ENCODE results near the gene CRACDL.

CRACDL gene

GRCh38 chr2:98959810-98960507 is 23.9 kb upstream of the CRACDL start:
- no peak overlapping the region for H3K4me3 ChIP-seq (ENCODE audit: low read length in 2 of 2)
- H2BK120ac ChIP-seq (ENCODE audit: low read depth, low read length) = no peak overlapping the region
- H3K36me3 ChIP-seq (replicated peaks in 1 of 2; ENCODE audit: control insufficient read depth in 2 of 2, insufficient read depth in 2 of 2, low read length in 2 of 2) = no peaks in the 10 kb centered on the region
- no peak overlapping the region for H3K23ac ChIP-seq (ENCODE audit: low read depth, low read length, poor library complexity)
- H2AK5ac ChIP-seq (ENCODE audit: low read depth, low read length) = no peak overlapping the region
- no peaks in the 10 kb centered on the region for H3K4me1 ChIP-seq (ENCODE audit: control insufficient read depth in 2 of 2, insufficient read depth in 1 of 2, low read depth in 1 of 2, low read length in 2 of 2)
- H3K27me3 ChIP-seq (ENCODE audit: control insufficient read depth in 3 of 3, insufficient read depth in 3 of 3, low read depth in 1 of 3, low read length in 3 of 3) = no peaks in the 10 kb centered on the region
- H2AFZ ChIP-seq (ENCODE audit: low read length) = no peak overlapping the region
- H3K4ac ChIP-seq (ENCODE audit: low read length) = no peak overlapping the region
- H3K18ac ChIP-seq (ENCODE audit: low read length) = no peak overlapping the region
- H2BK15ac ChIP-seq (ENCODE audit: low read length) = no peak overlapping the region
- no peak overlapping the region for H2BK5ac ChIP-seq (ENCODE audit: low read length)
- H3K79me1 ChIP-seq (ENCODE audit: low read depth, low read length) = no peaks in the 10 kb centered on the region
- no peak for DNase-seq (ENCODE audit: low spot score)
- no peak overlapping the region for H2BK12ac ChIP-seq (ENCODE audit: low read length)
- no peaks in the 10 kb centered on the region for H3K9me3 ChIP-seq (replicated peaks in 1 of 2; ENCODE audit: control insufficient read depth in 2 of 2, insufficient read depth in 1 of 2, low read depth in 1 of 2, low read length in 2 of 2)
- no peak overlapping the region for H4K91ac ChIP-seq (ENCODE audit: low read depth, low read length, poor library complexity)
- no peak overlapping the region for H3K4me2 ChIP-seq (ENCODE audit: insufficient read depth, low read length, poor library complexity, severe bottlenecking)
- no peak overlapping the region for H3K9ac ChIP-seq (ENCODE audit: low read depth, low read length, poor library complexity)
- no CpG with 5 or more reads among the region's 7 CpGs for WGBS, 2 donors (ENCODE audit: extremely low coverage in 2 of 2, insufficient read length in 2 of 2, insufficient replicate concordance in 1 of 2)
- H3K27ac ChIP-seq (replicated peaks; ENCODE audit: low read length) = no peak overlapping the region
- H3K14ac ChIP-seq (ENCODE audit: low read length) = no peak overlapping the region
- H4K8ac ChIP-seq (ENCODE audit: low read depth, low read length) = no peak overlapping the region

DNA sequence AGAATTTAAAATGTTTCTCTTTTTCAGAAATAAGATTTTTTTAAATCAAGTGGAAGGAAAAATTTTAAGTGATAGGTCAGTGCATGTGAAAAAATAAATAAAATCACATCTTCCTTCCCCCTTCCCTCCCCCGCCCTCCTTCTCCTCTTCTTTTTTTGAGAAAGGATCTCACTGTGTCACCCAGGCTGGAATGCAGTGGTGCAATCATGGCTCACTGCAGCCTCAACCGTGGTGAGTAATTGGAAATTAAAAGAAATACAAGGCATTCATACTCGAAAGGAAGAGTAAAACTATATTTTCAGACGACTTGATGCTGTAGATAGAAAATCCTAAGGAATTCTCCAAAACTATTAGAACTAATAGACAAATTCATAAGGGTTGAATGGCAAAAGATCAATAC is 16.9 kb upstream of the CRACDL start:
- no peak for DNase-seq (ENCODE audit: low spot score)
- H3K4me2 ChIP-seq (ENCODE audit: insufficient read depth, low read length, poor library complexity, severe bottlenecking) = no peak overlapping the region
- no peak overlapping the region for H3K23ac ChIP-seq (ENCODE audit: low read depth, low read length, poor library complexity)
- no peak overlapping the region for H3K14ac ChIP-seq (ENCODE audit: low read length)
- WGBS, 2 donors (ENCODE audit: extremely low coverage in 2 of 2, insufficient read length in 2 of 2, insufficient replicate concordance in 1 of 2) = no CpG with 5 or more reads among the region's 4 CpGs
- H2BK12ac ChIP-seq (ENCODE audit: low read length) = no peak overlapping the region
- no peak overlapping the region for H2BK120ac ChIP-seq (ENCODE audit: low read depth, low read length)
- H2BK5ac ChIP-seq (ENCODE audit: low read length) = no peak overlapping the region
- H3K4me3 ChIP-seq (ENCODE audit: low read length in 2 of 2) = no peak overlapping the region
- no peak overlapping the region for H3K4ac ChIP-seq (ENCODE audit: low read length)
- H2BK15ac ChIP-seq (ENCODE audit: low read length) = no peak overlapping the region
- no peaks in the 10 kb centered on the region for H3K4me1 ChIP-seq (ENCODE audit: control insufficient read depth in 2 of 2, insufficient read depth in 1 of 2, low read depth in 1 of 2, low read length in 2 of 2)
- H3K79me1 ChIP-seq (ENCODE audit: low read depth, low read length) = no peaks in the 10 kb centered on the region
- no peak overlapping the region for H3K9ac ChIP-seq (ENCODE audit: low read depth, low read length, poor library complexity)
- H3K18ac ChIP-seq (ENCODE audit: low read length) = no peak overlapping the region
- no peaks in the 10 kb centered on the region for H3K9me3 ChIP-seq (replicated peaks in 1 of 2; ENCODE audit: control insufficient read depth in 2 of 2, insufficient read depth in 1 of 2, low read depth in 1 of 2, low read length in 2 of 2)
- no peaks in the 10 kb centered on the region for H3K36me3 ChIP-seq (replicated peaks in 1 of 2; ENCODE audit: control insufficient read depth in 2 of 2, insufficient read depth in 2 of 2, low read length in 2 of 2)
- H2AFZ ChIP-seq (ENCODE audit: low read length) = no peak overlapping the region
- no peak overlapping the region for H4K8ac ChIP-seq (ENCODE audit: low read depth, low read length)
- H4K91ac ChIP-seq (ENCODE audit: low read depth, low read length, poor library complexity) = no peak overlapping the region
- H2AK5ac ChIP-seq (ENCODE audit: low read depth, low read length) = no peak overlapping the region
- H3K27me3 ChIP-seq (ENCODE audit: control insufficient read depth in 3 of 3, insufficient read depth in 3 of 3, low read depth in 1 of 3, low read length in 3 of 3) = peaks cover 0 to 4% (median 0%) of the 10 kb centered on the region in 3 experiments
- no peak overlapping the region for H3K27ac ChIP-seq (replicated peaks; ENCODE audit: low read length)

DNA sequence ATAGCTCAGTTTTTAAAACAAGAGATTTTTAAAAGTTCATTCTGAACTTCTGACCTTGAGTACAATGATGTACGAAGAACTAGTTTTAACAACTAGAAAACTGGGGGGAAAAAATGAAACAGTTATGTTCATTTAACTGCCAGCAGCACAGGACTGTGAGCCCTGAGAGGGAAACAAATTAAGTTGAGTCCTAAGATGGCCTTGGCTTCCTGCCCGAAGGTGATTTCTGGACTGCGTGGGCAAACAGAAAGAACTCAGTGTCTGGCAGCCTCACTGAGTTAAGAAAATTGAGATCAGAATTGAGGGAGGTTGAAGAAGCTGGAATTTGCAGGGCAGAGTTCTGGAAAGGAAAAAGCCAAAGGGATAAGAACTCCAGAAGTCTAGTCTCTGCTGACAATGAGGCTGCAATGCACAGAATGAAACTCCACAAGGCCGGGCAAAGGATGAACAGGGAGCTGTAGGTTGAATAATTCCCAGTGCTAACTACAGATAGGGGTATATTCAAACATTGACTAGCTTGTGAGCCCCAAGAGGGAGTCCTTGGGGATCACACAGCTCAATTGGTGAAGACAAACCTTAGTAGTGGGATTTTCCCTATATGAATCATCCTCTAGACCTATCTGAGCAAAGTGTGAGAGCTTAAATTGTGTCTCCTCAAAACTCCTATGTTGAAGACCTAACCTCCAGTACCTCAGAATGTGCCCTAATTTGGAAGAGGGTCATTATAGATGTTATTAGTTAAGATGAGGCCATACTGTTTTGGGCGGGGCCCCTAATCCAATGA is 13.1 kb upstream of the CRACDL start:
- H2AFZ ChIP-seq (ENCODE audit: low read length) = no peak overlapping the region
- H2BK15ac ChIP-seq (ENCODE audit: low read length) = no peak overlapping the region
- no peak overlapping the region for H3K4me3 ChIP-seq (ENCODE audit: low read length in 2 of 2)
- WGBS, 2 donors (ENCODE audit: extremely low coverage in 2 of 2, insufficient read length in 2 of 2, insufficient replicate concordance in 1 of 2) = no CpG with 5 or more reads among the region's 5 CpGs
- H2BK12ac ChIP-seq (ENCODE audit: low read length) = no peak overlapping the region
- H3K14ac ChIP-seq (ENCODE audit: low read length) = no peak overlapping the region
- no peak overlapping the region for H2BK120ac ChIP-seq (ENCODE audit: low read depth, low read length)
- H3K4ac ChIP-seq (ENCODE audit: low read length) = no peak overlapping the region
- H3K4me2 ChIP-seq (ENCODE audit: insufficient read depth, low read length, poor library complexity, severe bottlenecking) = no peak overlapping the region
- H3K9ac ChIP-seq (ENCODE audit: low read depth, low read length, poor library complexity) = no peak overlapping the region
- no peak overlapping the region for H3K18ac ChIP-seq (ENCODE audit: low read length)
- H3K4me1 ChIP-seq (ENCODE audit: control insufficient read depth in 2 of 2, insufficient read depth in 1 of 2, low read depth in 1 of 2, low read length in 2 of 2) = peaks cover 0 to 4% of the 10 kb centered on the region in 2 donors
- H2AK5ac ChIP-seq (ENCODE audit: low read depth, low read length) = no peak overlapping the region
- H3K27me3 ChIP-seq (ENCODE audit: control insufficient read depth in 3 of 3, insufficient read depth in 3 of 3, low read depth in 1 of 3, low read length in 3 of 3) = peaks cover 0 to 9% (median 0%) of the 10 kb centered on the region in 3 experiments
- H3K79me1 ChIP-seq (ENCODE audit: low read depth, low read length) = no peaks in the 10 kb centered on the region
- H3K9me3 ChIP-seq (replicated peaks in 1 of 2; ENCODE audit: control insufficient read depth in 2 of 2, insufficient read depth in 1 of 2, low read depth in 1 of 2, low read length in 2 of 2) = no peaks in the 10 kb centered on the region
- H3K36me3 ChIP-seq (replicated peaks in 1 of 2; ENCODE audit: control insufficient read depth in 2 of 2, insufficient read depth in 2 of 2, low read length in 2 of 2) = no peaks in the 10 kb centered on the region
- no peak overlapping the region for H4K8ac ChIP-seq (ENCODE audit: low read depth, low read length)
- H3K27ac ChIP-seq (replicated peaks; ENCODE audit: low read length) = no peak overlapping the region
- no peak overlapping the region for H2BK5ac ChIP-seq (ENCODE audit: low read length)
- H4K91ac ChIP-seq (ENCODE audit: low read depth, low read length, poor library complexity) = no peak overlapping the region
- no peak for DNase-seq (ENCODE audit: low spot score)
- H3K23ac ChIP-seq (ENCODE audit: low read depth, low read length, poor library complexity) = no peak overlapping the region

GRCh38 chr2:98947554-98947953 is 11.5 kb upstream of the CRACDL start:
- Histone ChIP-seq H3K9me3 (replicated peaks in 1 of 2; ENCODE audit: control insufficient read depth in 2 of 2, insufficient read depth in 1 of 2, low read depth in 1 of 2, low read length in 2 of 2) (no peaks in the 10 kb centered on the region), H2AFZ (ENCODE audit: low read length) (no peak overlapping the region), H2BK15ac (ENCODE audit: low read length) (no peak overlapping the region), H3K36me3 (replicated peaks in 1 of 2; ENCODE audit: control insufficient read depth in 2 of 2, insufficient read depth in 2 of 2, low read length in 2 of 2) (no peaks in the 10 kb centered on the region), H3K4me1 (ENCODE audit: control insufficient read depth in 2 of 2, insufficient read depth in 1 of 2, low read depth in 1 of 2, low read length in 2 of 2) (peaks cover 0 to 4% of the 10 kb centered on the region in 2 donors), H3K4me2 (ENCODE audit: insufficient read depth, low read length, poor library complexity, severe bottlenecking) (no peak overlapping the region), H3K9ac (ENCODE audit: low read depth, low read length, poor library complexity) (no peak overlapping the region), H3K4ac (ENCODE audit: low read length) (no peak overlapping the region), H4K8ac (ENCODE audit: low read depth, low read length) (no peak overlapping the region), H2BK120ac (ENCODE audit: low read depth, low read length) (no peak overlapping the region), H2BK5ac (ENCODE audit: low read length) (no peak overlapping the region), H2AK5ac (ENCODE audit: low read depth, low read length) (no peak overlapping the region), H3K79me1 (ENCODE audit: low read depth, low read length) (no peaks in the 10 kb centered on the region), H3K27me3 (ENCODE audit: control insufficient read depth in 3 of 3, insufficient read depth in 3 of 3, low read depth in 1 of 3, low read length in 3 of 3) (peaks cover 0 to 9% (median 0%) of the 10 kb centered on the region in 3 experiments), H2BK12ac (ENCODE audit: low read length) (no peak overlapping the region), H3K18ac (ENCODE audit: low read length) (no peak overlapping the region), H3K4me3 (ENCODE audit: low read length in 2 of 2) (no peak overlapping the region), H3K23ac (ENCODE audit: low read depth, low read length, poor library complexity) (no peak overlapping the region), H3K14ac (ENCODE audit: low read length) (no peak overlapping the region), H3K27ac (replicated peaks; ENCODE audit: low read length) (no peak overlapping the region), H4K91ac (ENCODE audit: low read depth, low read length, poor library complexity) (no peak overlapping the region)
- no peak for DNase-seq (ENCODE audit: low spot score)
- WGBS, 2 donors (ENCODE audit: extremely low coverage in 2 of 2, insufficient read length in 2 of 2, insufficient replicate concordance in 1 of 2) = no CpG with 5 or more reads among the region's 8 CpGs

Data from neuronal stem cell (in vitro differentiated cells).